ENCODE data around the gene KCNA5.
A peak's percentile ranks its signal among the peaks of the same experiment; 100 is the strongest.

KCNA5 gene

DNA sequence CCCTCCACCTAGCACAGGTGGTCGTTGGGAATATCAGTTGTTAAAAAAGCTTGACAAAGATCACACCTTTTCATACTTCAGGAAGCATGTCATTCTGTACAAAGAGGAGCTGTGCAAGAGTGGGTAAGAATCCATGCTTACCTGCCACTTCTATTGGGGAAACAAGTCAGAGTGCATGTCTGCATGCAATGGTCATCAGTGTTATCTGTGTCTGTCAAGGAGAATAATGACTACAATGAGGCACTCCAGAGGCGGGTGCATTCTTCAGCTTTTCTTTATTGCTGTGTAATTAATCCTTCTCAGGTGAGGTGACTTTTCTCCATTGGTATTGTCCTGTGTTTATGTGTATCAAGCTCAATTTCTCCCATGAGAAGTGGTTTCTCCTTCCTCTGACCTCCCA is 24.4 kb downstream of the KCNA5 start:
- no peak for DNase-seq

DNA sequence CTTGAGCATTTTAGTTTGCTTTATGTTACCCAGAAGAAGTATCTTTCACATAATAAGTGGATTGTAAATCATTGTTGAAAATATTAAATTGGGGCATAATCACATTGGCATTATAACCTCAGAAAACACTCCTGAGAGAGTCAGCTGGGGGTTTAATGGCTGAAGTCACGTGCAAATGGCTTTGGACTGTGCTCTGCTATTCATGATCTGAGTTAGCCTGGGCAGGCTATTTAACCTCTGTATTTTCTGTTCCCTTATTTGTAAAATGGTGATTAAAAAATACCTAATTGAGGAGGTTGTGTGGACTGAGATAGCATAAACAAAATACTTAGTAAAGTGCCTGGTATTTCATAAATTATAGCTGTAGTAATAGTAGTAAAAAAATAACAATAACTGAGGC is 24.9 kb downstream of the KCNA5 start:
- no peak for DNase-seq

GRCh38 chr12:5070090-5070489 is 26.4 kb downstream of the KCNA5 start:
- no peak for DNase-seq

DNA sequence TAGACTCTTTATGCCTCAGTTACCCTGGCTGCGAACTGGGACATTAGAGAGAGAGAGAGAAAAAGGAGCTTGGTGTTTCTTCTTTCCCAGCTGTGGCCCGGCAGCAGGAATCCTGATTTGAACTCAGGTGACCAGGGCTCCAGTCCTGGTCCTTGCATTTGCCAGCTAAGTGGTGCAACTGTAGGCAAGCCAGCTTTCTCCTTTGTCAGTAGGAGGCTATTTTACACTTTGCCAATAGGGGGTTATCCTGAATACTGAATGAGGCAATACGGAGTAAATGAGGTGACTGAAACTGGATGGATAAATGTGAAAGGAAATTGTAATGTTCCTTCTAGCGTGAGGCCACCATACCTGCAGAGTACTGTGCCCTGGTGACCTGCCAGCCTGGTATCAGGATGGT is 27.8 kb downstream of the KCNA5 start:
- no peak for DNase-seq

DNA sequence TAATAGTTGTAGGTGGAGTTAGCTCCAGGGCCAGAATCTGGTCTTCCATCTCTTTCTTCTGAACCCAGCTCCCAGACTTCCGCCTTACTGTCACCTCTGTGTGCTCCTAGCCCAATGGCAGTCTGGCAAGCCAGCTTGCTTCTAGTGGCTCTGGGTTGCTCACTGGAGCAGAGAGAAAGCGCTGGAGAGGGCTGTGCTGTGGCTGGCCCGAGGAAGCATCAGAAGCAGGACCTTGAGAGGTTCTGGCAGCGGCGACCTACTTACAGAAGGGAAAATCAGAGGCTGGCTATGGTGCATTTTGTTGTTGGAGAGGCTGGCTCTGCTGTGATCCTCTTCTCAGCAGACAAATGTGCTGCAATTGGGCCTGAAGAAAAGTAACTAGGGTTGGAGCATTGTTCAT is 28.6 kb downstream of the KCNA5 start:
- DNase-seq = no peak

GRCh38 chr12:5073054-5073453 is 29.4 kb downstream of the KCNA5 start:
- no peak for DNase-seq

DNA sequence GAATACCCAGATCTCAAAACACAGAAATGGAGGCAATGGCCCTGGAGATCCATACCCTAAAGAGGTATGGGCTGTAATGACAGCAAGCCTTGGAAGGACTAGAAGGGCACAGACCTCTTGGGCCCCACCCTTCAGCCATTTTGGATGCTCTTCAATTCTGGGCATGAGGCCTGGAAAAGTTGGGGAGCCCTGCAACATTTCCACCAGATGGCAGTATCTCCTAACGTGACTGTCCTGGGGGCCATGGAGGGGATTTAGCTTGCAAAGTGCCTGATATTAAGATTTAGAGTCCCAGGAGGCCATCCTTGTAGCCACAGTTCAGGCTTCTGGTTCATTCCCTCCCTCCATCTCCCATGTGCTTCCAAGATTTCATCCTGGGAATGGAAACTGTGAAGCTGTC is 30.2 kb downstream of the KCNA5 start:
- DNase-seq = peak; percentile 72

DNA sequence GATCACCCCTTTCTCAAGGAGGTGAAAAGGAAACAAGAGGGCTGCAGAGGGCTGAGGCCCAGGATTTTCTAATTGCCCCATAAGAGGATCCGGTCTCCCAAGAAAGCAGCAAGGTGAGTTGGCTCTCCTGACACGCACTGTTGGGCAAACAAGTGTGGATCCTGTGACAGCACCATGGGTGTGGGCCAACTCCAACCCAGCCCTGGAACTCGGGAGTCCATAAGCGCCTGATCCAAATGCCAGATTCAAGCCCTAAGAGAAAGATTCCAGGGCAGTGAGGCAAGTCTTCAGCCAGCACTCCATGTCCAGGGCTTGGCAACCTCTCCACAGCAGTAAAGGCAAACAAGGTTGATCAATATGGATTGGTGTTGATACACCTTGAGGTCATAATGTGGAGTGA is 33.1 kb downstream of the KCNA5 start:
- DNase-seq = no peak

- DNase-seq = peak; percentile 55
These were observed 34.7 kb downstream of the KCNA5 start for GRCh38 chr12:5078423-5078822.

DNA sequence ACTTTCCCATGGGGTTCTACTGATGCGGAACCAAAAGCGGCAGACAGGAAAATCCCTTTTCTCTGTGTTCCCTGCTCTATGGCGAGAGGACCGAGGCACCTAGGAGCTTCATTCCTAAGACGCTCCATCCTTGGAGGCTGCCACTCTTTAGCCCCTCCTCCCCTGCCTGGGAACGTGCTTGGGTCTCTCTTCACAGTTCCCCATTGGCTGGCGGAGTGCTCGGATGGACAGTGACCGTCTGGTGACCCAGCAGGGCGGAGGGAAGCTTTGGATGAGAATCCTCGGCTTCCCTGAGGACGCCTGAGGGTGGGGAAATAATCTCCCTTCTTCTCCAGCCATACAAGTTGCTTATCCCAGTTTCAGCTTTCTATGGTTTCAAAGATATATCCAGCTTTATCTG is 37.3 kb downstream of the KCNA5 start:
- DNase-seq = no peak

- DNase-seq = peak; percentile 91
These were observed 40.5 kb downstream of the KCNA5 start for GRCh38 chr12:5083955-5084849.

GRCh38 chr12:5085896-5086295 is 42.2 kb downstream of the KCNA5 start:
- peak; percentile 98 for DNase-seq

DNA sequence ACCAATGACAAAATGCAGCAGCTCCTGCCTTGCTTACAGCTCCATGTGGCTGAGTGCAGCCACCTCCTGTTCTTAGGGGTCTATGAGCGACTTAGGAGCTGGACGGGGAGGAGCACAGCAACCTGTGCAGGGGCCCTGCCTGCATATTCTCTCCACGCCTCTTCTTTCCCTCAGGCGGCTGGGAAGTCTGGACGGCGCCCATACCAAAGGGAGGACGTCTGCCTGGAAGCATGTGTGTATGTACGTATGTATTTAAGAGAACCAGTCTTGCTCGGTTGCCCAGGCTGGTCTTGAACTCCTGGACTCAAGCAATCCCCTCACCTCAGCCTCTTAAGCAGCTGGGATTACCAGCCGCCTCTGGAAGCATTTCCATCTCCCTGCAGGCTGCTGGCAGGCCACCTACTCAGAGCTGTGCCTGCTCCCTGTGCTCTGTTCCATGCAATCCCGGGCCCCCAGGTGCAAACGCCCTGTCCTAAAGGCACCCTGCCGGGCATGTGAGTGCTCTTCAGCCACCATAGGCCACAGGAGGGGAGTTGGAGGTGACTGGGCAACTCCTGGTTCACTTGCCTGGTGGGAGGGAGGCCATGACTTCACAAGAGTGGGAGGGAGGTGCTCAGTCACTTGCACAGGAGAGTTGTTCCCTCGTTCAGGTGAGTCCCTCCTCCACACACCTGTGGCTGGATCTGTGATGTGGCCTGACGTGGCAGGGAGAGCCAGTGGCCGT is 44.3 kb downstream of the KCNA5 start:
- no peak for DNase-seq

DNA sequence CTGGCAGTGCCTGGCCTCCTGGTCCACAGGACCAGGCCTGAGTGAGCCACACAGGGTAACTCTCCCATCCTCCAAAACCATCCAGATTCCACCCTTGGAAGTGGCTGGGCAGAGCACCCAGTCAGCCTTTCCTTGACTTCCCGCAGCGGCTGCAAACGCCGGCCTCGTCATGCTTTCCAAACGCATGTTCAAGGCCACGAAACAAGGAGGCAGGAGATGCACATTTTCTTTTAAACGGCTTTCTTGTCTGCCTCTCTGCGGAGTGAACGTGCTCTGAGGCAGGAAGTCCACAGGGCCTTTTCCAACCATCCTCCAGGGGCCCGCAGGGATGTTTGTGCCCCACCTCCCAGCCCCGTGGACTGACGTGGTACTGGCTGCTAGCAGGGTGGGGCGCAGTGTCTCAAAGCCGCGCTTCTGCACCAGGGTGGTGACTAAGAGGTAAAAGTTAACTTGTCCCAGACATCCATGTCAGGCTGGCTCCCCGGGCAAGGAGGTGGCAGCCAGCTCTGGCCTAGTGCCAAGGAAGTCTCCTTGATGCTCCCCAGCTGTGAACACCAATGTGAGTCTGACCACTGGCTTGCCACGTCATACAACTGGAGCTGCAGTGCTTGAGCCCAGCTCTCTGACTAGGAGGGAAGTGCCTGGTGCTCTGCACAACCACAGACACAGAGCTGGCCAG is 45.0 kb downstream of the KCNA5 start:
- DNase-seq = peak; percentile 70

GRCh38 chr12:5094551-5094950 is 50.9 kb downstream of the KCNA5 start:
- DNase-seq = peak; percentile 69

GRCh38 chr12:5094986-5095385 is 51.3 kb downstream of the KCNA5 start:
- DNase-seq = no peak
